ENCODE data around the gene ZNF608.

ZNF608 gene

DNA sequence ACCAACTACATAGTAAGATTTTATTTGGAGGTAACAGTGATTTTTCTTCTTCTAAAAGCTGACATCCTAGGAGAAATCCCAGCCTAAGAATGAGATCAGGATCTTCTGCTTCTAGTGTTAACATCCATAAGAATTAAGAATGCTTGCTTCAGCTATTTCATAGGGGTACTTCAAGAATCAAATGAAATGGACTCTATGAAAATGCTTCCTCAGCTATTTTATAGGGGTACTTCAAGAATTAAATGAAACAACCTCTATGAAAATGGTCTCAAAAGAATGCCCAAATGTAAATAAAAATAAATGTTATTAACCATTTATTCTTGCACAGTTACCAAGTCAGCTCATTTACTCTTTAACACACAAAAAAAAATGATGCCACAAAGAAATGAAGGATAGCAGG, 31.5 kb downstream of the ZNF608 start:
- peak; percentile 6 for DNase-seq

DNA sequence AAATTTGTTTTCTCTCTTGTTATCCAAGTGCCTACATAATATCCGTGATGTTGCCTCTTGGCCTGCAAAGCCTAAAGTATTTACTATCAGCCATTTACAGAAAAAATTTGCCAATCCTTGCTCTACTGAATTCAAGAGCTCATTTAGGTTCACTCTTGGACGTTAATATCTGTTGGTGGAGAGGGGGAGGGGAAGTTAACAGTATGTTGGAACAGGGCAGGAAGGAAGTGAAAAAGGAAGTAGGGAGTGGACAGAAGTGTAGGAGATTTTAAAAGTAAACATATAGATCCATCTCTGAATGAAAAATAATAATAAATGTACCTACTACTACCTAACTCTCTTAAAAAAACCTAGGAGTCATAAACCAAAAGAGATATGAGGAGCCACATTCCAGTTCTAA, 32.8 kb downstream of the ZNF608 start:
- no peak for DNase-seq

DNA sequence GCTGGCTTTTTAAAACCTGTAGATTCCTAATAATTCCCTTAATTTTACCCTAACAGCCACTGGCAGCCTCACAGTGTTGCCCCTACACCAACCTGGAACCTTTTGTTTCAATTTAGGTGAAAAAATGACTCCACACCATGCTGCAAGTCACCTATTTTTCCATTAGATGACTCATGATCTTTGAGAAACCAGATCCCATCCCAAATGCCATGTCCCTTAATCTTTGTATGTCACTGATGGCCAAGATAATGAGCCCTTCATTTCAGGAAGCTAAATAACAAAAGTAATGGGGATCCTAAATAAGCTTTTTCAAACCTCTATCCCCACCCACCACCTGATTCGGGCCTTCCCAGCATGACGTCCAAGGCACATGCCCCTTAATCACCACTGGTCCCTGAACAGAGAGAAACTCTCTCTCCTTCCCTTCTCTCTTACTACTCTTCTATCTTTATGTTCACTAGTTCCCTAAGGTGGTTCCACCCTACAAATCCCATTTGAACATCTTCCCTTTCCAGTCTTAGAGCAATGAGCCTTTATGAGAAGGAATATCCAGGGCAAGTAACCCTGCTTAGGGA, 33.6 kb downstream of the ZNF608 start:
- DNase-seq = no peak

DNA sequence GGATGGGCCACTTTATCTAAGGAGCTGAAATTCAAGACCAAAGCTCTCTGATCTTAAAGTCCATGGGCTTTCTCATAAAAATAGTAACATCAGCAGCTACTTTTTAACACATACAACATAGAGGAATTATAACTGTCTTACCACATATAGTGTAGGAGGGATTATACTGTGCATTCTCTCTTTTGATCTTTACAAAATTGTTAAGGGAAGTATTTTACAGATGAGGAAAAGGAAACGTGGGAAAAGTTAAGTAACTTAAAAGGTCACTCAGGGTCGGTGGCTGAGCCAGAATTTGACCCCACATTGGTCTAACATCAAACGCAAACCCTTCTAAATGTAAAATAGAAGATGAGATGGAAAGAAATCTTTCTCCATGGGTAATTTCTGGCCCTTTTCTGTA, 38.4 kb downstream of the ZNF608 start:
- DNase-seq = no peak

DNA sequence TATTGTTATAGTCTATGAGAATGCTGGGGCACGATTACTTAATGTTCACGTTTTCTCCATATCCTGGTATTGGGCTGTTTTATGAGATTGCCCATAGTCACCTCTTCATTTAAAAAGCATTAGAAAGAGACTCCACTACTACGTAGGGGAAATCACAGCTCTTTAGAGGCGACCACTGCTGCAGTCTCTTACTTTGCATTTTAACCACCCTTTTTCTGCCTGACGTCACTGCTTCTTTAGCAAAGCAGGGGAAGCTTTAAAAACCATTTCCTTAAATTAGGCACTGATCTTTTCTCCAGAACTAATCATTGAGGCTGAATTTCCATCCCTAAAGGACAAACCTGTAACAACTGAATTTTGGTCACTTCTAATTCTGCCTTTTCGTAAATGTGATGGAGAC, 38.9 kb downstream of the ZNF608 start:
- DNase-seq = no peak

DNA sequence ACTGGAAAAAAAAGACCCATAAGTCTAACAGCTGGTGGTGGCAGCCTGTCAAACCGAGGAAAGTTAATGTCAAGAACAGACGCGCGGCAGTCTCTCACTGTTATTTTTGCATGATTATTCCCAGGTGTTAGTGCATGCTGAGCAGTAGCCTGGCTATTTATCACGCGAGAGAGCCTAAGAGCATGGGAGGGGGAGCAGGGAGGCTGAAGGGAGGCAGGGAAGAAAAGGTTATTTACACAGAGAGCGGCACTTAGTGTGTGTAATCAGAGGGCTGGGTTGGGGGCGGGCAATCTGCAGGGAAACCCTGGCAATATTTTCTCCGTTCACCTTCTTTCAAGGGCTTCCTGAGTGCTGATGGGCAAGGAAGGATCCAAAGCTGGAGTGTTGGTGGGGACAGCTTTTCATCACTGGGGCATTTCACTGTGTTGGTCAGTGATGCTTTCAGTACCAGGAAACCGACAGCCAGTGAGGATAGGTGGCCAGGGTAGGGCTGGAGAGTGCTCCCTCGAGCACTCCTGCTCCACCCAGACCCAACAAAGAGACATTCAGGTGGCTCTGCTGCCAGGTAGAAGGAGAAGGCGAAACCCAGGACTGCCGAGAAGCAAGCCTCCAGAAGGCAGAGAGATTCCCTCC, 39.6 kb downstream of the ZNF608 start:
- DNase-seq = peak; percentile 48

DNA sequence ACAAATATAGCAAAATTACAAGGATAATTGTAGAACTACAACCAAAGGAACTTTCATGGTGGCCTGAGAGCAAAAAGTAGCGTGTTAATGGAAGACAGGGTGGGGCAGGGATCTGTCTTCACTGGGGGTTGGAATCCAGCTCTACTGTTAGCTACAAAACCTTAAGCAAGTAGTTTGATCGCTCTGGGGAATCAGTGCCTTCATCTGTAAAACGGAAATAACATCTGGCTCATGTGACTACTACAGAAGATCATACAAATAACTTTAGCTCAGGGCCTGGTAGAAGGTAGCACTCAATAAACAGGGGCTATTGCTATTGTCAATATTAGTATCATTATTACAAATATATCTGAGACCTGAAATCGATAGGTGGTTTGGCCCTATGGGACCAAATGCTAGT, 40.4 kb downstream of the ZNF608 start:
- no peak for DNase-seq

DNA sequence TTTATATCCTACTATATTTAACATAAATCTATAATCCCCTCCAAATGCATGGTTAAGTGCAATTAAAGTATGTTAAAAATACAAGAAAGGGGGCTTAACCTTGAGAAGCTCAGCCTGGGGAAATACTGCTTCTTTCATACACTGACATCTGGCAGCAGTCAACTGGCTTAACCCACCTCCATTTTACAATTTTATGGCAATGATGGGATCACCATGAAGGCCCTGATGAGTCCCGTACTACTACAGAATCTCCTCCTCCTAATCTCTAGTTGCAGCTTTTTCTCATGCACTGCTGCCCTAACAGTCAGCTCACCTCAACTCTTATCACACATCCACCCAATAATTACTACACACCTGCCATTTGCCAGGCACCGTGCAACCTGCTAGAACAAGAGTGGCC, 40.9 kb downstream of the ZNF608 start:
- DNase-seq = no peak

DNA sequence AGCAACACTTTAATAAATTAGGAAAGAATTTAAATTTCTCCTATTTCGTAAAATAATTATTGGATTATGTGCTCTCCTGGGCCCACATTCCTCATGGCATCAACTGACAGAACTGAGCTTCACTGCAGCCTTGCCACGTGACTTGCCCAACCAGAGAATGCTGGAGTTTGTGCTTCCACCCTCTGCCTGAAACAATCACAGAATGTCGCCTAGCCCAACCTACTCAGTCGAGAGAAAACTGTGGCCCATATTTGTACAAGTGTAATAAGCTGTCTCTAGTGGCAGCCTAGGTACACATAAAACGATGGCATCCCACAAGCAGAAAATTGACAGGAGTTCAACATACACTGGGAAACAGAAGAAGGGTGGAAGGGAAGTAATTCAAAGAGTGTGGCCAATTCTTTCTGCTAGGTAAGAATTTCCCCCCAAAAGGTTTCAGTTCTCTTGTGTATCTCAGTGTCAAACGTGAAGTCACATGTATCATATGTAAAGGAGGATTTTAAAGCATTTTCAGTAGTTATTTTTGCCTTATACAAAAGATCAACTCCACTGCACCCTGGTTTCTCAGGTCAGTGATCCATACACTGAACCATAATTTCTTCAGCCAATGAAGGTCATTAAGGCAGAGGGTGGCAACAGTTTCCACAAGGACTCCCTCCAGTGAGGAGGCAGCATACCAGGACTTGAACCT, 41.7 kb downstream of the ZNF608 start:
- no peak for DNase-seq

DNA sequence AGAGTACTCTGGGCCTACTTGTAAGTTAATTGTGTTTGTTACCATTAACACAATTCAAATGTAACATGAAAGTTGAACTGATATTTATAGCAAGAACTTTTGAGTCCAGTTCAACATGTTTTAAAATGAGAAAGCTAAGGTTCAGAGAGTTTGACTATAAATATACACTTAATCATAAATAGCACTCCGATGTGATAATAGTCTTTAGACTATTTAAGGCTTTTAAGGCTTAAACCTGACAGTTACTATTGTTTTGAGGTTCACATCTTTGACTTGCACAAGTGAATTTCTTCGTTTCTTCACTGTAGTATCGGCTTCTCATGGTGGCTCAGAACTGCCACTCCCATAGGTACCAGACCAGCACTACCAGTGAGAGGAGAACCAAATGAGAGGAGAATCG, 42.4 kb downstream of the ZNF608 start:
- DNase-seq = no peak

DNA sequence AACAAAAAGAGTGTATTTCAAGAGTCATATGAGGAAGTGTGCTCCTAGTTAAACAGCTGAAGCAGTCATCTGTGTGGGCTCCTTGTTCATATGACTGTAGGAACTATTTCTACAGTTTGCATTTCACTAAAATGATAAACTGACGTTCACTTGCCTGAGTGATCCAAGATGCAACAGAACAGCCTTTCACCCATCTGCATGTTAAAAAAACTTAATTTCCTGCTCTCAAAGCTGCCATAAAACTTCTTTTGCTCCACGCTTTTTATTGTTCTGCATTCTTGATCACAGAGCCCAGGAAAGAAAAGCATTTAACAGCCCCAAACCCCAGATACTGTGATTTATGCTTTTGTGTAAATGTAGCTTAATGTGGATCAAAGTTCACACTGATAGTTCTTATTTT, 43.9 kb downstream of the ZNF608 start:
- DNase-seq = no peak

DNA sequence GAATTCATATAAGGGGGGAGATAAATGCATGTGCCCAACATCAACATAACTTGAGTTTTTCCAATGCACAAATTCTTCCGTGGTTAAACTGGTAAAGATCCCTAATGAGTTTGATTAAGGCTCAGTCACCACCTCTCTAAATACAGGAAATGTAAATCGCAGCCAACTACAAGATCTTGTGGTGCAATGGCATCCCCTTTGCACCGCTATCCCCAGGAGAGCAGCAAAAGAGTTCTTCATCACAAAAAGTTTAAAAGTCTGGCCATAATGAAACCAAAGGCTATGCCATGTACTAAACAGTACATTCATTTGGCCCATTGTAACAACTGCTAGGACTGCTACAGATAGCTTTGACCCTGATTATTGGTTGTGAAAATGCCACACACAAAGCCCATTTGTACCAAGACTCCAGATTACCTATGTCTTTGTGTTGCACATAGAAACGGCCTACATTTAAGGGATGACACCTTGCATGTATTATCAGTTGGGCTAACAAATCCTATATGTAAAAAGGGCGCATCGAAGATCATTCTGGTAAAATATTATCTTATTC, 44.5 kb downstream of the ZNF608 start:
- DNase-seq = no peak

DNA sequence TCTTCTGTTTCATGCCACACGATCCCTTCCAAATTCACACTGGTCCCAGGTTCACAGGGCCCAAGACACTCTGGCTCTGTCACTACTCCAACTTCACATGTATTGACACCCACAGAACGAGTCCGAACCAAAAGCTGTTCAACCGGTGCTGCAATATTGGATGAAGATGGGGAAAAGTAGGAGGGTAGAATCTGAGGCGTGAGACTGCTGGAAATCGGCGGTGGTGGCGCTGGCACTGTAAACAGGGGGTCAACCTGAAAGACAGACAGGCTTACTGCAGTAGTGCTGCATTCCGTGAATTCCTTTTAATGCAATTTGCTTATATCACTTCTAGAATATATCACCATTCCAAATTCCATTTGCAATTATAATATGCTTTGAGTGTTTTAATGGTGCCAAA, 45.4 kb downstream of the ZNF608 start:
- no peak for DNase-seq

DNA sequence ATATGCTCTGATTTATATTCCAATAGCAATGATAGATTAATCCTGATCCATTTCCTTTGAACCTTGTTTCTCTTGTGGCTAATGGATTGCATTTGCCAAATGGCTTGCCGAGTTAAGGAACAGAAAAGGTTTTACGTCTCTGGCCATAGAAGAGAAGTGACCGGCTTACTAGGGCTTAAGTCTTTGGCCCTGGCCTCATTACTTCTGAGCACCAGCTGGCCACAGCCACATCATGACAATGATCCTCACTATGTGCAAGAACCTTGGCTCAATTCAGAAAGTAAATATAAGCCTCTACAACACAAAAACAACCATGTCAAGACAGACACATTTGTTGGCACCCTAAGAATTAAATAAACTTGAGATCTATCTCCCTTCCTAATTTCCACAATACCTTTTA, 46.1 kb downstream of the ZNF608 start:
- no peak for DNase-seq

DNA sequence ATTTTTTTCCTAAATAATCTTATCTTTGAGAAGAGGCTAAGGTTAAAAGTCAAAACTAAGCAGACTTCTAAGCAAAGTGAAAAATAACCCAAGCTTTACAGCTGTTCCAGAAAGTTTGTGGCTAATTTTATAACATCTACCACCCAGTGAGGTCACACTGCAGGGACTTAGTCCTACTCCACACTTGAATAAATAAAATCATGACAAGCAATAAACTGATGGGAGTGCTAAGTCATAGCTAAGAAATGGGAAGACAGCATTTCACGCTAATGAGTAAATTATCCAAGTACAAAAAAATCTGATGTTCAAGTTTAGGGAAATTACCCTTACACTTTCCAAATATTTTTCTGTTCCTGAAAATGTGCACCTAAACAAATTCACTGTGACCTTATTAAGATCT, 47.7 kb downstream of the ZNF608 start:
- DNase-seq = no peak

DNA sequence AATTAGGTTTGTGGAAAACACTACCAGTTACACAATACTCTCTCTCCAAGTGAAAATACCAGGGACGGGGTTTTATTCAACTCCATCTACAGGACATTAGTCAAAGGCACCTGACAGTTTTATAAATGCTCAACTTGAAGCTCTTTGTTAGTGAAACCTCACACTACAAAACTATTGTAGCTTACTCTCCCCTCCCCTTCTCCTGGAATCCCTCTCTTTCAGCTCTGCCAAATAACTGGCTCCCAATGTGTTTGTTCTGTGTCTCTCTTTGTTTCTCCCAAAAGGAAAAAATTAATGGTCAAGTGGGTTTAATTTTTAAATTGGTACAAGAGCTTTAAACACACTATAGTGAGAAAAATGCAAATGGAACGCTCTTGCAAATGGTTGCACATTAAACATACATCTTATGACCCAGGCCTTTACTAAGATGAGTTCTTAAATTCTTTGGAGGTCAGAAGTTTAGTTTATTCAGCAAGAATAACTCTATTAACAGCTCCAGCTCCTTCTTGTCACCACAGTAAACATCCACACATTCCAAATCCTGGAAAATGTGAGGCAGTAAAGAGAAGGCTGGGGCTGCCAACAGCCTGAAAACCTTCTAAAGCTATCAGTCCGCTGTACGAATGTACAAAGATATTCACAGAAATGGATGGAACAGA, 48.4 kb downstream of the ZNF608 start:
- DNase-seq = no peak

DNA sequence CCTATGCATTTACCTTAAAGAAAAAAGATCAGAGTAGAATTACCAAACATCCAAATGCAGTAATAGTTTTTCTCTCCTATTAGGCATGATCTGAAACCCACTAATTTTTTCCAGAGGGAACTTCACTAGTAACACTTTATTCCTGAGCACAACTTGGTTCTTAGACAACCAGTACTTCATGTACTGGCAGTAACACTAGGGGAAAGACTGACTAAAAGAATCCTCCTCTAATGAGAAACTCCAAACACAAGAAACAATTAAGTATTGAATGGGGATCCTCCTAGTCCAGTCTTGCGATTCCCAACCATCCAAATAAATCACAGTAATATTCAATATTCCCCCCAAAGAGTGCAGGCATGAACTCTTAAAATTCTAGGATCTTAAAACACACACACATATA, 48.9 kb downstream of the ZNF608 start:
- no peak for DNase-seq

DNA sequence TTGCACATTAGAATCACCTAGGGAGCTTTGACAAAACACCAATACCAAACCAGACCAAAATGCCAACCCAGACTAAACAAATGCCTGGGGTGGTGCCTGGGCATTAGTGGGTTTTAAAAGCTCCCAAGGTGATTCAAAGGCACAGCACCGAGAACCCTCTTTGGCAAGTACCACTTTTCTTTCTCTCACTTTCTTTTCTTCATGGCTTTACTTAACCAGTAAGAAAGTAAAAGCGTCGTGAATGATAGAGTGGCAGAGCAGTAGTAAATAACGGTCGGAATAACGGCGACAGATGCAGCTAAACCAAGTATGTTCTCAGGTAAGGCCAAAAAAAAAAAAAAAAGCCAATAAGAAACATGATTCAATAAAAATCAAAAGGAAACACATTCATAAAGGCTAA, 49.5 kb downstream of the ZNF608 start:
- DNase-seq = no peak

All from DMS79 treated with DMSO at 0.1 percent for 48 hours (cell line).